ENCODE data around the gene ACACA. TPM values are rescaled to one million over a fixed set of nuclear protein-coding genes. Genes with fewer than 3 reads are reported as not detected.

Gene ACACA
- total RNA-seq, 3 donors from 2014 or later (not counting 1 experiment from before 2014, with no cell fraction given), result 22.9 to 23.9 (median 23.6) TPM

- no peak for TF ChIP-seq CTCF (IDR thresholded peaks at IDR 0.05)
- Histone ChIP-seq H3K36me3 (ENCODE audit: control insufficient read depth, insufficient read depth, low read length) (peaks cover 2% of the 10 kb centered on the region), H3K27me3 (ENCODE audit: control insufficient read depth, insufficient read depth, low read length) (no peaks in the 10 kb centered on the region), H3K27ac (ENCODE audit: low read length) (no peak overlapping the region), H3K4me1 (ENCODE audit: control insufficient read depth, insufficient read depth, low read length) (no peaks in the 10 kb centered on the region), H3K4me3 (ENCODE audit: low read length) (no peak overlapping the region), H3K9me3 (ENCODE audit: control insufficient read depth, insufficient read depth, low read length) (no peaks in the 10 kb centered on the region)
- peaks cover 9% of the 10 kb centered on the region for H3K36me3 Mint-ChIP-seq
- DNase-seq (no peak), ATAC-seq (no peak)
- intact Hi-C loops (cut with micrococcal nuclease), result no loop called here
- H3K9me3 Mint-ChIP-seq, result no peaks in the 10 kb centered on the region
- no peaks in the 10 kb centered on the region for H3K4me1 Mint-ChIP-seq
- H3K27me3 Mint-ChIP-seq (ENCODE audit: low read depth in 2 of 2), result no peaks in the 10 kb centered on the region
- no peak overlapping the region for H3K4me3 Mint-ChIP-seq
- H3K27ac Mint-ChIP-seq, result no peak overlapping the region
These were observed 123.1 kb downstream of the ACACA start for GRCh38 chr17:37283414-37283961.

- Mint-ChIP-seq H3K36me3 (peaks cover 9% of the 10 kb centered on the region), H3K4me3 (no peak overlapping the region), H3K4me1 (no peaks in the 10 kb centered on the region), H3K9me3 (no peaks in the 10 kb centered on the region), H3K27me3 (ENCODE audit: low read depth in 2 of 2) (no peaks in the 10 kb centered on the region), H3K27ac (no peak overlapping the region)
- H3K9me3 ChIP-seq (ENCODE audit: control insufficient read depth, insufficient read depth, low read length), result no peaks in the 10 kb centered on the region
- H3K4me3 ChIP-seq (ENCODE audit: low read length), result no peak overlapping the region
- H3K27ac ChIP-seq (ENCODE audit: low read length), result no peak overlapping the region
- intact Hi-C loops (cut with micrococcal nuclease), result no loop called here
- peaks cover 8% of the 10 kb centered on the region for H3K36me3 ChIP-seq (ENCODE audit: control insufficient read depth, insufficient read depth, low read length)
- no peaks in the 10 kb centered on the region for H3K4me1 ChIP-seq (ENCODE audit: control insufficient read depth, insufficient read depth, low read length)
- DNase-seq, result no peak
- no peaks in the 10 kb centered on the region for H3K27me3 ChIP-seq (ENCODE audit: control insufficient read depth, insufficient read depth, low read length)
- 92% methylated on average over 6 of the region's 6 CpGs for WGBS (ENCODE audit: insufficient coverage)
- no peak for TF ChIP-seq CTCF (IDR thresholded peaks at IDR 0.05)
- no peak for ATAC-seq
These were observed 125.8 kb downstream of the ACACA start for GRCh38 chr17:37280841-37281240.

GRCh38 chr17:37278247-37278894 lies 128.3 kb downstream of the ACACA start:
- Mint-ChIP-seq H3K9me3 (no peaks in the 10 kb centered on the region), H3K27ac (no peak overlapping the region), H3K4me3 (no peak overlapping the region), H3K36me3 (peaks cover 9% of the 10 kb centered on the region), H3K27me3 (ENCODE audit: low read depth in 2 of 2) (no peaks in the 10 kb centered on the region), H3K4me1 (no peaks in the 10 kb centered on the region)
- no peaks in the 10 kb centered on the region for H3K9me3 ChIP-seq (ENCODE audit: control insufficient read depth, insufficient read depth, low read length)
- no peak for TF ChIP-seq CTCF (IDR thresholded peaks at IDR 0.05)
- H3K27me3 ChIP-seq (ENCODE audit: control insufficient read depth, insufficient read depth, low read length), result no peaks in the 10 kb centered on the region
- peaks cover 14% of the 10 kb centered on the region for H3K36me3 ChIP-seq (ENCODE audit: control insufficient read depth, insufficient read depth, low read length)
- 95% methylated on average over 1 of the region's 2 CpGs for WGBS (ENCODE audit: insufficient coverage)
- intact Hi-C loops (cut with micrococcal nuclease), result no loop called here
- no peaks in the 10 kb centered on the region for H3K4me1 ChIP-seq (ENCODE audit: control insufficient read depth, insufficient read depth, low read length)
- no peak overlapping the region for H3K4me3 ChIP-seq (ENCODE audit: low read length)
- no peak for ATAC-seq
- H3K27ac ChIP-seq (ENCODE audit: low read length), result no peak overlapping the region
- no peak for DNase-seq

- no peaks in the 10 kb centered on the region for H3K36me3 Mint-ChIP-seq
- no CpG with 5 or more reads among the region's 1 CpG for WGBS (ENCODE audit: insufficient coverage)
These were observed 130.2 kb downstream of the ACACA start for GRCh38 chr17:37276475-37276874.

More at GRCh38 chr17:37276475-37276874, 130.2 kb downstream of the ACACA start:
- no peak for TF ChIP-seq CTCF (IDR thresholded peaks at IDR 0.05)
- no peak overlapping the region for H3K27ac Mint-ChIP-seq
- Histone ChIP-seq H3K4me3 (ENCODE audit: low read length) (no peak overlapping the region), H3K36me3 (ENCODE audit: control insufficient read depth, insufficient read depth, low read length) (peaks cover 12% of the 10 kb centered on the region), H3K27me3 (ENCODE audit: control insufficient read depth, insufficient read depth, low read length) (no peaks in the 10 kb centered on the region), H3K9me3 (ENCODE audit: control insufficient read depth, insufficient read depth, low read length) (no peaks in the 10 kb centered on the region), H3K4me1 (ENCODE audit: control insufficient read depth, insufficient read depth, low read length) (no peaks in the 10 kb centered on the region), H3K27ac (ENCODE audit: low read length) (no peak overlapping the region)
- intact Hi-C loops (cut with micrococcal nuclease), result no loop called here
- no peak overlapping the region for H3K4me3 Mint-ChIP-seq
- H3K27me3 Mint-ChIP-seq (ENCODE audit: low read depth in 2 of 2), result no peaks in the 10 kb centered on the region
- H3K9me3 Mint-ChIP-seq, result no peaks in the 10 kb centered on the region
- no peaks in the 10 kb centered on the region for H3K4me1 Mint-ChIP-seq
- DNase-seq (no peak), ATAC-seq (no peak)
